Activated T-helper 1 cell treated with anti-CD3 and anti-CD28 coated beads, Interleukin-12 subunit alpha, Interleukin-12 subunit beta, Interleukin-2, Interleukin-4 antibody, amounts not matched to agents 30 ng/mL and 10 ng/mL and 1 ng/mL, durations not matched to agents 14 hours and 24 hours and 36 hours (primary cell): ENCODE data around the gene BTBD17. TPM values are rescaled to one million over a fixed set of nuclear protein-coding genes. Genes with fewer than 3 reads are reported as not detected.

Source experiments
- DNase-seq: peaks from one replicate; pipeline ENCODE4 v3.0.0; 2021; ENCODE audit warnings: low spot score
- H3K27ac Mint-ChIP-seq: one replicate; pipeline ENCODE4 v1.8.0; 2021; ENCODE audit warnings: mild to moderate bottlenecking, mixed read lengths
- H3K27me3 Mint-ChIP-seq: one replicate; pipeline ENCODE4 v1.8.0; 2022; ENCODE audit warnings: mild to moderate bottlenecking, moderate library complexity, mixed read lengths; ENCODE audit not compliant: insufficient read depth
- H3K36me3 Mint-ChIP-seq: one replicate; pipeline ENCODE4 v1.8.0; 2021; ENCODE audit warnings: low read depth, mixed read lengths
- H3K4me1 Mint-ChIP-seq: one replicate; pipeline ENCODE4 v1.8.0; 2021; ENCODE audit warnings: low read depth, mixed read lengths
- H3K4me3 Mint-ChIP-seq: one replicate; pipeline ENCODE4 v1.8.0; 2021; ENCODE audit warnings: mild to moderate bottlenecking, moderate library complexity, mixed read lengths
- H3K9me3 Mint-ChIP-seq: one replicate; pipeline ENCODE4 v1.8.0; 2021; ENCODE audit warnings: mixed read lengths
- intact Hi-C: fragments of 100-400 bp; cut with micrococcal nuclease; formaldehyde crosslinking; loops from one replicate; pipeline ENCODE4 v1.15.1; 2024
- total RNA-seq: library from RNA; stranded (reverse); gene quantifications from 2 replicates; pipeline ENCODE4 v1.2.3, GENCODE V29; 2022

The BTBD17 gene
- total RNA-seq, 1 donor from 2014 or later, result not detected

- Mint-ChIP-seq H3K9me3 (no peaks in the 10 kb centered on the region), H3K4me3 (no peak overlapping the region), H3K27me3 (peaks cover 9% of the 10 kb centered on the region), H3K27ac (no peak overlapping the region), H3K4me1 (no peaks in the 10 kb centered on the region), H3K36me3 (no peaks in the 10 kb centered on the region)
- intact Hi-C loops, result no loop called here
- DNase-seq, result no peak
These were observed 32.7 kb upstream of the BTBD17 start for GRCh38 chr17:74394275-74394950.

DNA sequence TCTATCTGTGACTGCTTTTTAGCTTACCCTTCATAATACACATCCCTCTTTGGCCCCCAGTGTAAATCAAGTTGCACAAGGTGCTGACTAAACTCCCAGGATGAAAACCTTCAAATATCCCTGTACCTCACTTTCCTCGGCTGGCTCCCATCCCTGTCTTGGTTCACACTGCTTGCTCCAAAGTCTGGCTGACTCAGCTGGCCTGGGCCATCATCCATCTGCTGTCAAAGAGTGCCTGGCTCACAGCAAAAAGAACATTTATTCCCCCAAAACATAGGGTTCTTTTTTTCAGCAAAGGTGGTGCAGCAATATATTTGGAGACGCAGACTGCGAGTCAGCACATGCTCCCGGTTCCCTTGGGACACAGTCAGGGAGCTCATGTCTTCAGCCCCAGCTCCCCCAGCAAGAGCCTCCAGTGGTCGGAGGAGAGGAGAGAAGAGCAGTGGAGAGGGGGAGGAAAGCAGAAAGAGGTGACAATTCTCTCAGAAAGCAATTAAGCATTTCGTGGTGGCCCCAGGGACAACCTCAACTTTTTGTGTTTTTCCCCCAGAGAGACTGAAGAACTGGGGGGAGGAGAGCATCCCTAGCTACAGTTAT is 31.8 kb upstream of the BTBD17 start:
- no peak for DNase-seq
- no peak overlapping the region for H3K27ac Mint-ChIP-seq
- H3K36me3 Mint-ChIP-seq, result no peaks in the 10 kb centered on the region
- H3K4me1 Mint-ChIP-seq, result no peaks in the 10 kb centered on the region
- peaks cover 9% of the 10 kb centered on the region for H3K27me3 Mint-ChIP-seq
- no peak overlapping the region for H3K4me3 Mint-ChIP-seq
- intact Hi-C loops, result loop anchor here (1.0 kb wide), 1 partner anchor 23 kb away; no protein-coding TSS in a partner anchor
- H3K9me3 Mint-ChIP-seq, result no peaks in the 10 kb centered on the region

DNA sequence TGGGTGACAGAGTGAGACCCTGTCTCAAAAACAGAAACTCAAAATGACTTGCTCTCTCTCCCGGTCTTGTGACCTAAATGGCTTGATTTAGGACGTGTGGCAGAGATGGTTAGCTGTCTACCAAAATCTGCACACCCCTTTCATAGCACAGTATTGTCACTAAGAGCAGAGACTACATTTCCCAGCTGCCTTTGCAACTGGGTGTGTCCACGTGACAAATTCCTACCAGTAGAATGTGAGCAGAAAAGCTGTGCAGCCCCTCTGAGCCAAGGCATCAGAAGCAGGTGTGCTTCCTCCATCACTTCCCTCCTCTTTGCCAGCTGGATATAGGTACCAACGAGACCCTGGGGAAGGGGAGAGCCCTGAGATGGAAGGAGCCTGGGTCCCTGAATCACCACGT is 31.2 kb upstream of the BTBD17 start:
- peaks cover 9% of the 10 kb centered on the region for H3K27me3 Mint-ChIP-seq

DNA sequence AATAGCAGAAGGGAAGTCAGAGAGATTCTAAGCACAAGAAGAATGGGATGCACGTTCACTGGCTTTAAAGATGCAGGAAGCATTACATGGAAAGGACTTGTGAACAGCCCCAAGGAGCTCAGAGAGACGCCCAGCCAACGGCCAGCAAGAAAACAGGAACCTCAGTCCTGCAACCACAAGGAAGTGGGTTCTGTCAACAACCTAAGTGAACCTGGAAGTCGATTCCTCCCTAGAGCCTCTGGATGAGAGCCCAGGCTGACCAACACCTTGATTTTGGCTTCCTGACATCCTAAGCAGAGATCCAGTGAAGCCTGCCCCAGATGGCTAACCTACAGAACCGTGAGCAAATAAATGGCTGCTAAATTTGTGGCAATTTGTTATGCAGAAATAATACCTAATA is 30.1 kb upstream of the BTBD17 start:
- Mint-ChIP-seq H3K36me3 (no peaks in the 10 kb centered on the region), H3K4me3 (no peak overlapping the region), H3K27ac (no peak overlapping the region), H3K9me3 (no peaks in the 10 kb centered on the region), H3K4me1 (no peaks in the 10 kb centered on the region), H3K27me3 (peaks cover 7% of the 10 kb centered on the region)
- DNase-seq, result no peak
- intact Hi-C loops, result no loop called here

More for the DNA sequence above, 31.2 kb upstream of the BTBD17 start:
- H3K36me3 Mint-ChIP-seq, result no peaks in the 10 kb centered on the region
- DNase-seq, result no peak
- no peaks in the 10 kb centered on the region for H3K9me3 Mint-ChIP-seq
- no peaks in the 10 kb centered on the region for H3K4me1 Mint-ChIP-seq
- intact Hi-C loops, result loop anchor here (1.0 kb wide), 1 partner anchor 23 kb away; no protein-coding TSS in a partner anchor
- H3K27ac Mint-ChIP-seq, result no peak overlapping the region
- no peak overlapping the region for H3K4me3 Mint-ChIP-seq

DNA sequence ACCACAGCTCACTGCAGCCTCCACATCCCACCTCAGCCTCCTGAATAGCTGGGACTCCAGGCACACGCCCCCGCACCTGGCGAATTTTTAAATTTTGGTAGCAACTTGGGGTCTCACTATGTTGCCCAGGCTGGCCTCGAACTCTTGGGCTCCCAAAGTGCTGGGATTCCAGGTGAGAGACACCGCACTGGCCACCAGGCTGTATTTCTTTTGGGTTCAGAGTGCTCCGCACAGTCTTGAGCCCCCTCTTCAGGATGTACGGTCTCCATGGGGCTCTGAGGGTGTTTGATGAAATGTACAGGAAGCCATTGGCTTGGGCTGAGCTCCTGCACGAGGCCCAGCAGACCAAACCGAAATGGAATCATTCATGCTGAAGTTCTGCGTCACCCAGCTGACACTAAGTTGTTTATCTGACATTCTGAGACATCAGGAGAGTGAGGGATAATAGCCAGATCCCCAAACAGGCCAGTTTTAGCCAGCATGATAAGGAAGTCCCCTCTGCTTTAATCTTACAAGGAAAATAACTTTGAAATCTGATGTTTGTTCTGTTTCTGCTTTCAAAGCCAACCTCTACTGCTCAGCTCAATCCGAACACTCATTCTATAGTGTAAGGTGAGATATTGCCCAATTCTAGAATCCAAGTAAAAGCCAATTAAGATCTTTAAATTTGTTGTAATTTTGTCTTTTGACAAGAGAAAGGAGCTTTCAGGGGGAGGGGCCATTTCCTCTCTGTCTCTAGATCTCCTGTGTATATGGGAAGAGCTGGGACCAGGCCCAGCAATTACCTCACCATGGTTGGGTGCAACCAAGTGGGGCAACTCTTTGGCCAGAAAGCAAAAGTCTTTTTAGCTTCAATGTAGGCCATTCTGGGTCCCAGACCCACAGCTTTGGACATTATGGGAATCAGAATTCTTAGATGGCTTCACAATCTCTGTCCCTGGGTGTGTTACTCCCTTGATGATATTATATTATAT is 29.3 kb upstream of the BTBD17 start:
- intact Hi-C loops, result no loop called here
- Mint-ChIP-seq H3K4me1 (no peaks in the 10 kb centered on the region), H3K27ac (no peak overlapping the region), H3K36me3 (no peaks in the 10 kb centered on the region), H3K9me3 (no peaks in the 10 kb centered on the region), H3K27me3 (peaks cover 9% of the 10 kb centered on the region), H3K4me3 (no peak overlapping the region)
- DNase-seq, result no peak

DNA sequence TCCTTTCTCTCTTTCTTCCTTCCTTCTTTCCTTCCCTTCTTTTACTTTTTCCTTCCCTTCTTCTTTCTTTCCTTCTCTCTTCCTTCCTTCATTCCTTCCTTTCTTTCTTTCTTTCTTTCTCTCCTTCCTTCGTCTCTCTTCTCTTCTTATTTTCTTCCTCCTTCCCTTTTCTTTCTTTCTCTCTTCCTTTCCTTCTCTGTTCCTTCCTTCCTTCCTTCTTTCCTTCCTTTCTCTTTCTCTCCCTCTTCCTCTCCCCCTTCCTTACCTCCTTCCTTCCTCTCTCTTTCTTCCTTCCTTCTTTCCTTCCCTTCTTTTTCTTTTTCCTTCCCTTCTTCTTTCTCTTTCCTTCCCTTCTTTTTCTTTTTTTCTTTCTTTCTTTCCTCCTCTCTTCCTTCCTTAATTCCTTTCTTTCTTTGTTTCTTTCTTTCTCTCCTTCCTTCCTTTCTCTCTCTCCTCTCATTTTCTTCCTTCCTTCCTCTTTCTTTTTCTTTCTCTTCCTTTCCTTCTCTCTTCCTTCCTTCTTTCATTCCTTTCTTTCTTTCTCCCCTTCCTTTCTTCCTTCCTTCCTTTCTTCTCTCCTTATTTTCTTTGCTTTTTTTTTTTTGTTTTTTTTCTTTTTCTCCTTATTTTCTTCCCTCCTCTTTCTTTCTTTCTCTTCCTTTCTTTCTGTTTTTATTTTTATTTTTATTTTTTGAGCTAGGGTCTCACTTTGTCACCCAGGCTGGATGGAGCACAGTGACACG is 28.4 kb upstream of the BTBD17 start:
- H3K27ac Mint-ChIP-seq, result no peak overlapping the region
- no peaks in the 10 kb centered on the region for H3K9me3 Mint-ChIP-seq
- H3K36me3 Mint-ChIP-seq, result no peaks in the 10 kb centered on the region
- H3K27me3 Mint-ChIP-seq, result peaks cover 11% of the 10 kb centered on the region
- no peaks in the 10 kb centered on the region for H3K4me1 Mint-ChIP-seq
- H3K4me3 Mint-ChIP-seq, result no peak overlapping the region
- intact Hi-C loops, result no loop called here
- no peak for DNase-seq

DNA sequence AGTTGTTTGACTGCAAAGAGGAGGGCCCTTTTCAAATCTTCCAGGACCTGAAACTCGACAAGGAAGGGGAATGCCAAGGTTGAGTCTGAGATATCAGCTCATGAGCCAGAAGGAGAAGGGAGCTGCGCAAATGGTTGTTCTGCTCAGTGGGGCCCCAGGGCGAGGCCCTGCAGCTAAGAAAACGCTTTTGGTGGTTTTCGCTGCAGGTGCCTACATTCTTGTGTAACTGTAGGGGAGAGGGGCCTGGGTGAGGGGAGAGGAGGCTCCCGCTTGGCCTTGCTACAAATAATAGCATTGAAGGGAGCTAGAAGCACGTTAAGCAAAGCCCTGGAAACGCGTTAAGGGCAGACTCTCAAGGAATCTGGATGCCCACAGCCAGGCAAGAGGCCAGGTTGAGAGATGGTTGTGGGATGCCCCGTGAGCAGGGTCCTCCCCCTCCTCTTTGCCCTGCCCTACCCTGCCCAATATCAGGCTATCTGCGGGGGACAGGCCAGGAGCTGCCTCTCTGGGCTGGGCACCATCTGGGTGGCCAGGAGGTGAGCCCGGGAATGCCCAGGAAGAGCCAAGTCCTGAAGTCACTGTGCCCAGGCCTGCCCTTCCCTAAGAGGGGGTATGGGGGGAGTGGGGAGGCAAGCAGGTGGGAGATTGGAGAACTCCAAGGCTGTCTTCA is 27.6 kb upstream of the BTBD17 start:
- no peaks in the 10 kb centered on the region for H3K4me1 Mint-ChIP-seq
- H3K36me3 Mint-ChIP-seq, result no peaks in the 10 kb centered on the region
- no peak for DNase-seq
- intact Hi-C loops, result no loop called here
- H3K4me3 Mint-ChIP-seq, result no peak overlapping the region
- no peaks in the 10 kb centered on the region for H3K9me3 Mint-ChIP-seq
- H3K27me3 Mint-ChIP-seq, result peaks cover 11% of the 10 kb centered on the region
- H3K27ac Mint-ChIP-seq, result no peak overlapping the region

GRCh38 chr17:74387365-74388218 is 25.9 kb upstream of the BTBD17 start:
- no peaks in the 10 kb centered on the region for H3K4me1 Mint-ChIP-seq
- no peak overlapping the region for H3K27ac Mint-ChIP-seq
- H3K4me3 Mint-ChIP-seq, result no peak overlapping the region
- no peak for DNase-seq
- no peaks in the 10 kb centered on the region for H3K36me3 Mint-ChIP-seq
- H3K27me3 Mint-ChIP-seq, result peaks cover 11% of the 10 kb centered on the region
- intact Hi-C loops, result no loop called here
- no peaks in the 10 kb centered on the region for H3K9me3 Mint-ChIP-seq

- no peak overlapping the region for H3K4me3 Mint-ChIP-seq
- H3K4me1 Mint-ChIP-seq, result no peaks in the 10 kb centered on the region
- intact Hi-C loops, result no loop called here
- no peak overlapping the region for H3K27ac Mint-ChIP-seq
- H3K36me3 Mint-ChIP-seq, result no peaks in the 10 kb centered on the region
- no peak for DNase-seq
- no peaks in the 10 kb centered on the region for H3K9me3 Mint-ChIP-seq
- peaks cover 12% of the 10 kb centered on the region for H3K27me3 Mint-ChIP-seq
These were observed 24.7 kb upstream of the BTBD17 start for GRCh38 chr17:74386386-74386785.

GRCh38 chr17:74385201-74385600 is 23.5 kb upstream of the BTBD17 start:
- DNase-seq, result no peak
- H3K27me3 Mint-ChIP-seq, result peaks cover 15% of the 10 kb centered on the region
- H3K36me3 Mint-ChIP-seq, result no peaks in the 10 kb centered on the region
- no peaks in the 10 kb centered on the region for H3K9me3 Mint-ChIP-seq
- no peak overlapping the region for H3K4me3 Mint-ChIP-seq
- intact Hi-C loops, result no loop called here
- no peaks in the 10 kb centered on the region for H3K4me1 Mint-ChIP-seq
- no peak overlapping the region for H3K27ac Mint-ChIP-seq

- no peak for DNase-seq
- H3K36me3 Mint-ChIP-seq, result no peaks in the 10 kb centered on the region
- peaks cover 13% of the 10 kb centered on the region for H3K27me3 Mint-ChIP-seq
- no peaks in the 10 kb centered on the region for H3K9me3 Mint-ChIP-seq
- intact Hi-C loops, result no loop called here
- no peak overlapping the region for H3K4me3 Mint-ChIP-seq
- H3K4me1 Mint-ChIP-seq, result no peaks in the 10 kb centered on the region
- H3K27ac Mint-ChIP-seq, result no peak overlapping the region
These were observed 21.5 kb upstream of the BTBD17 start for GRCh38 chr17:74383141-74383540.
